ENCODE measurements around the gene SEMA4D.

The SEMA4D gene

DNA sequence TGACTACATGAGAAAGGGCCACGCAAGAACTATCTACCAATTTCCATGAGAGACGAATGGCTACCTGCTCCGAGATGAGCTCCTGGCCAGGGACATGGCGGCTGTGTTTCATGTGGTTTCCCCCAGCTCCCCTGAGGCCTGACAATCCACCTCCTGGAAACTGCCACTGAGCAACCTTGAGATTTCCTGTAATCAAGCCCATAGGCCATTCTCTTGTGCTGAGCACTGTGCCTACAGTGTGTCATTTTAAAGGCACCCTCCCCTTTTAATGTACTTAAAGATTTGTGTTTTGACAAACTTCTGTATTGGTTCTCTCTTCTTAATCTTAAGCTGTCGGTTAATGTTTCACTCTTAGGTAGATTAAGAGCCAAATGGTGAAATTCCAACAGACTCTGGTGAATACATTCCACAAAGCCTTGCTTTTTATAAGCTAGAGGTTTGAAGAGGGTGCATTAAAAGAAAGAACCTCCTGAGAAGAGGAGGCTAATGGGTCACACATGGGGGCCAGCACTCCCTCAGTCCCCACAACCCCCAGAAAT is 107.3 kb downstream of the SEMA4D start:
- no peak for DNase-seq

DNA sequence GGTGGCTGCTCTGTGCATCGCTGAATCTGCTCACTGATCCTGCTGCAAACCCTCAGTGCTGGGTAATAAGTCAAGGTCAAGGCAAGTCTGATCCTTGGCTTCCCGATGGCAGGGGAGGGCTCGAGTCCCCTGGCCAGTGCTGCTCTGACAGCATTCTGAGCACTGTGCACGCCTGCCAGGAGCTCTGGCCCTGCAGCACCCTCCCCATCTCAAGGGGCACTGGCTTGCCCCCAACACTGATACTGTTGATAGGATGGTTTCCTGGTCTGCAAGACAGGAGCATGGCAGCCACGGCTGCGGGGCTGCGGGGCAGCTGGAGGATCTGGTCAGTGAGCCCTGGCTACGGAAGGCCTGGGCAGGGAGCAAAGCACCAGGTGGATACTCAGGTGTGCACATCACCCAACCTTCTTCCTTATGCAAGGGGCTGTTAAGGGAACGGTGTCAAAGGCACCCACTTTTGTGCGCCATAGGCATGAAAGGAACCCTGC is 107.8 kb downstream of the SEMA4D start:
- no peak for DNase-seq

DNA sequence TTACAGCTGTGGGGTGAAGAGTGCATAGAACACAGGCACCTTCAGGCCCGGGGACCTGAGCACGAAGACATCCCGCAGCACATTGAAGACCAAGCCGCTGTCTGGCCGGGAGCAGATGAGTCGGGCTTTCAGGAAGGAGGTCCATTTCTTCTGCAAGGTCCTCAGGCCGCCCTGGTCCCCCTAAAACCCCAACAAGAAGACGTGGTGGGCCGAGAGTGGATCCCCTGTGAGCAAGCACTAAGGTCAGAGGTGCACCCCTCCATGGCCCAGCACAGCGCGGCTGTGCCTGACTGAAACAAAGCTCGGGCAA is 109.1 kb downstream of the SEMA4D start:
- DNase-seq: no peak

DNA sequence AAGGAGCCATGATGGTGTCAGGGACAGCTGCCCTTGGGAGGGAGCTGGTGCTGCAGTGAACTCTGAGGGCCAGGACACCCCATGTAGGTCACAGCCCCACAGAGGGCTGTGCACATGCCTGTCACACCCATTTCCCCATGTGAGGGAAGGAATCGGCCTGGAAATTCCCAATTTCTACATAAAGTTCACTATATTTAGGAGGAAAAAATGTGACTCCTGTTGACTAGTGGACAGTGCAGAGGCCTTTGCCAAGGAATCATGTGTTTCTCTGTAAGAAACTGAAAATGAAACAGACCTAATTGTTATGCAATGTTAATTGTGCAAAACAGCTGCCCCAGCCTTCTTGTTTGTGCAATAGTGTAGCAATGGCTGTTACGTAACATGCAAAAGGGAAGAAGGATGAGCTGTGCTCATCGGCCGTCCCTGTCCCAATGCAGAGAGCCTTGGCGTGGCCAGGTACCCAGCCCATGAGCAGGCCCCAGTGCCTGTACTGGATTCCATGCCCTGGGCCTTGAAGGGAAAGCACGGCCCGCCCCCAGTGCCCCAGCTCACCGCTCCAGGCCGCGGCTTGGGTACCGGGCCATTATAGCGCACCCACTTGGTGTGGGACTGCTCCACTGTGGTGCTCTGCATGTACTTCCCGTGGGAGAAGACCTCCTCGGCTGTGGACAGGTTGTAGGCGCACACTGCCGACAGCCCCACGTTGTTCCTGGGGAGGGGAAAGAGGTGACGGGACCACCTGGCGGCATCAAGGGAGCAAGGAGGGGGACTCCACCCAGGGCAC is 109.6 kb downstream of the SEMA4D start:
- peak in 3 of 56 donors; percentile 16 to 41 (median 31) for DNase-seq

DNA sequence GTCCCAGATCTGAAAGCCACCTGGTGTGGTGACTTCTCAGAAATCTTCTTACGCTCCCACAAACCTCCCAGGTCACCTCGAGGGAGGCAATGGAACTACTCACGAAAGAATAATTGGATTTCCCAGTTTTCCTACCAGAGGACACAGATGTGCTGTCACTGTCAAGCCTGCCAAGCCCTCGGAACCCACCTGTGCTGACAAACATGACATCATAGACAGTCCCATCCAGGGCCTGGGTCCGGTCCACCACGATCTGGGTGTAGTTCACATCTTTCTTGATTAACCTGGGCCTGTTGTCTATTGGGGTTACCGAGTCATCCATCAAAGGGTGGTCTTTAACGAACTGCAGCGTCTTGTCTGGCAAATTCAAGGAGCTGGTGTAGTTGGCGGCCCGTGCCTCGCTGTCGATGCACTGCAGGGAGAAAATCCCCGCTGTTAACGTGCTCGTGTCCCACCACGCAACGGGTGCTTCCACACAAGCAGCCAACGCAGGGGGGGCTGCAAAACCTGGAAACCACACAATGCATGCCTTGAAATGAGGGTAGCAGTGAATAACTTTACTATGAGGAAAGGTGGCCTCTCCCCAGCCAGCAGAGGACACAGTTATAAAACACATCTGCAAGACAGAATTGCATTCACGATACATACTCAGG is 110.6 kb downstream of the SEMA4D start:
- DNase-seq: no peak

DNA sequence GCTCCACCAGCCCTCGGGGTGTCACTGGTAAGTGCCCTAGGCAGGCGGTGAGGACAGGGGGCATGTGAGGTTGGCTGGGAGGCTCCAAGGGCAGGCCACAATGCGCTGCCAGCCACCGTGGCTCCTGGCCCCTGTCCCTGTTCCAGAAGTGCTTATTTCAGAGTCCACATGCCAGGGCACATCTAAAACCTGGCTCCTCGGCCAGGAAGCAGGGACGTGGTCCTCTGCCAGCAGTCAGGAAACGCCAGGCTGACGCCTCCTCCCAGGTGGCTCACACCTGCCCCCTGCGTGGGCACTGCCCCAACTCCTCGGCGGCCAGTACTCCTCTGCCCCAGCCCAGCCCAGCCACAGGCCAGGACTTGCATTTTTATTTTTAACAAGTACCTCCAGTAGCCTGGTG is 111.1 kb downstream of the SEMA4D start:
- DNase-seq: no peak

DNA sequence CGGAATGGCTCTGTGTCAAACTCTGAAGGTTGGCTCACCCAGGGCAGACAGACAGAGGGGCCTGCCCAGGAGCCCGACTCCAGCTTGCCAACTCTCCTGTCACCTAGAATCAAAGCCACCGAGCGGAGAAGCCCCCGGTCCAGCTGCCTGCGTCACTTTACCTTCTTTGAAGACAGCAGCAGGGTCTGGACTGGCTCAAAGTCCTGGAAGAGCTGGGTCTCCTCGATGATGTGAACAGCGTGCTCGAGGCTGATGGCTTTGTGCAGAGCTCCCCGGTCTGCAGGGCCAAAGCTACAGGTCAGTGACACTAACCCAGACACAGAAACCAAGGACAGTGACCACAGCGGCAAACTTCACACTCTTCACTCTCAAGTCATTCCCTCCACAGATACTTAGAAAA is 111.7 kb downstream of the SEMA4D start:
- DNase-seq: no peak

DNA sequence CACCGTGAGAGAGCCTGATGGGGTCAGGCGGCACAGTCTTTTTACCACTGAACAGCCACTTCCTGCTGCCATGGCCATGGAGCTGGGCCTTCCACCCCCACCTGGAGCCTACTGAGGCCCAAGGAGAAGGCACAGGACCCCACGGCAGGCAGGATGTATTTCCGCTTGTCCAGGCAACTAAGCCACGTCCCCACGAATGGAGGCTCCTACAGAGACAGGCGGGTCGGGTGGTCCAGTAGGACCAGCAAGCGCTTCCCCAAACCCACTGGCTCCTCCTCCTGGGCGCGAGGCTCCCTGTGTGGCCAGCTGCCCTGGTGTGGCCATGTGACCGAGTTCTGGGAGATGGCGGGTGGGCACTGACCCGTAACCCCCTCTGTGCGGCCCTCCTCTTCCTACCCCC is 113.1 kb downstream of the SEMA4D start:
- no peak for DNase-seq

DNA sequence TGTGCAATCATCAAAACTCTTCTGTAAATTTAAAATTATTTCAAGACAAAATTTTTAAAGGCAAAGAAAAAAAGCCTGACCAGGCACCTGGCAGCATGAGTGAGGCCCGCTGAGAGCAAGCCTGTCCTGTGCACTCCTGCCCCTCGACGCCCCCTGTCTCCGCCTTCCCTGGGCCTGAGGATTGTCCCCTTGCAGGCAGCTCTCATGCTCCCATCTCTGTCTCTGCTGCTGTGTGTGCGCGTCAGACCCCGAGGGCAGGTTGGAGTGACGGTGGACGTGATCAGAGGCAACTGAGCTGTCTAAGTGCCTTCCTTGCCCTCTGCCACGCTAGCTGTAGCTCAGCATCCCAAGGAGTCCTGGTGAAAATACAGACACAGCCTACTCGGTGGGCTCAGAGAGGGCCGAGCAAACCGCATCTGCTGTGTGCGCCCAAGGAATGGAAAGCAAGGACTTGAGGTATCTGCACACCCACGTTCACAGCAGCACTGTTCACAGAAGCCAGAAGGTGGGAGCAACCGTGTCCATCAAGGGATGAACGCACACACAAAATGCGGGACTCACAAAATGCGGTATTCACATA is 114.1 kb downstream of the SEMA4D start:
- no peak for DNase-seq

DNA sequence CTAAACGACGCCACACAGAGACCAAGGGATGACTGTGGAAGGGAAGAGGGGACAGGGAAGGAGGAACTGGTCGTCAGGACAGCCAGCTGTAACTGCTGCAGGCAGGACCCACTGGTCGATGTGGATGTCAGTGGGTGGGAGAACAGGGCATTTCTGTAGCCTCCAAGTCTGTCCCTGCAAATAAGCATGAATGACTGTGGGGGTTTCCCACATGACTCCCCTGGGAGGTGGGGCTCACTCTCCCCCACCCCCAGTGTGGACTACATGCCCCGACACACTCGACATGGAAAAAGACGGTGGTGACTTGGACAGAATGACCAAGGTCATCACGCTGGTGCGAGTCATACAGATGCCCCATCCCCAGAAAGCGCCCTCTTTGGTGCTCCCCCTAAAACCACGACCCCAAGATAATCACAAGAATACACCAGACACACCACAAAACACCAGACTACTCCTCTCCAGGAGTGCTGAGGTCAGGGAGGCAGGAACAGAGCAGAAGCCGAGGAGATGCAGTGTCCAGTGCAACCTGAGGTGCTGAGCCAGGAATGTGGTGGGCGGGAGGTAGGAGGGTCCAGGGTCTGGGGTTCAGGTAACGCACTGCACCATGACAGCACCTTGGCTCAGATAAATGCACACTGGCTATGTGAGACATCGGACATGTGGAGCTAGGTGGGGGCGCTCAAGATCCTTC is 114.7 kb downstream of the SEMA4D start:
- no peak for DNase-seq

DNA sequence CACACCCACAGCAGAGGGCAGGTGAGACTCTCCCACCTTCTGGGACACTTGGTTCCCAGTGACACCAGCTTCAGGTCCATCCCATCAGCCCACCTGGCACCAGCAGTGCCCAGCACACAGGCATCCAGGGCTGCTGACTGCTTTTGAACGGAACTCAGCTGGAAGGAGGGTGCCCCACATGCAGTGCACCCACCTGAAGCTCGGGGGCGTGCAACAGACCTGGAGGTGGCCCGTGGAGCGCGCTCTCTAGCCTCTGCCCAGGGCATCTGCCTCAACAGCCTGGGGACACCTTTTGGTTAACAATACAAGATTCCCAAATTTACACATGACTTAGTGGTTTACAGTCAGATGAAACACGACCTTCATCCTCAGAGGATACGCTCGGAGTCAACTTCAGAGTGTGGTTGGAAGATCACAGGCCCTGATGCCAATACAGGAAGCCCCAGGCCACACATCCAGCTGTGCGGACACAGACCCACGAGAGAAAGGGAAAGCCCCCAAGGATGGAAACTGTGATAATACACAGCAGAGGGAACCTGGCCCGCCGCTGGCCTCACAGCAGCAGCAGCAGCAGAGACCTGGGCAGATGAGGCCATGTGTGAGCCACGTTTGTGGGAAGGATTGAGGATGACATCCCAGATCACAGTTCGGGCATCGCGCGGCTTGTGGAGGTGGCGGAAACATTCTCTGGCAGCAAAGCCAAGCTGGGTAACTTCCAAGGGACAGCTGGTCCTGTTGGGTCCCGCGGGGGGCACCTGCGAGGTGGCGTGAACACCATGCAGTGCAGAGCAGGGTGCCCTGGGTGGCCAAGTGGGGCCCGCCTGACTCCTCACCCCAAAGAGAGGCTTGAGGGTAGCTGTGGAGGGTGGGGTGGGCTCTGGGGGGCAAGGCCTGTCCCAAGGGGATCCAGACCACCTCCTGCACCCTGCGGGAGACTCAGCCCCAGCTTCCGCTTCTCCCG is 115.6 kb downstream of the SEMA4D start:
- DNase-seq: no peak

DNA sequence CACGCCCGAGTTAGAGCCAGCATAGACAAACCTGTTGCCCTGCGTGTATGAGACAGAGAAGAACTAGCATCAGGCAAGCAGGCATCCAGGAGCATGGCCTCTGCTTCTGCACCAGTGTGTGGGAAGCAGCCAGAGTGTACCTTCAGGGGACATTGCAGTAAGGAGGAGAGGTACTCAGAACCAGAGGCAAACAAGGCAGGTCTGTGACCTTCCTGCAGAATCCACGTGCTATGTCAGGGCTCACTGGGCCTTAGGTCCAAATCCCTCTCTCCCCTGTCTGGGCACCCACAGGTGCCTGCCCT is 116.7 kb downstream of the SEMA4D start:
- DNase-seq: no peak

DNA sequence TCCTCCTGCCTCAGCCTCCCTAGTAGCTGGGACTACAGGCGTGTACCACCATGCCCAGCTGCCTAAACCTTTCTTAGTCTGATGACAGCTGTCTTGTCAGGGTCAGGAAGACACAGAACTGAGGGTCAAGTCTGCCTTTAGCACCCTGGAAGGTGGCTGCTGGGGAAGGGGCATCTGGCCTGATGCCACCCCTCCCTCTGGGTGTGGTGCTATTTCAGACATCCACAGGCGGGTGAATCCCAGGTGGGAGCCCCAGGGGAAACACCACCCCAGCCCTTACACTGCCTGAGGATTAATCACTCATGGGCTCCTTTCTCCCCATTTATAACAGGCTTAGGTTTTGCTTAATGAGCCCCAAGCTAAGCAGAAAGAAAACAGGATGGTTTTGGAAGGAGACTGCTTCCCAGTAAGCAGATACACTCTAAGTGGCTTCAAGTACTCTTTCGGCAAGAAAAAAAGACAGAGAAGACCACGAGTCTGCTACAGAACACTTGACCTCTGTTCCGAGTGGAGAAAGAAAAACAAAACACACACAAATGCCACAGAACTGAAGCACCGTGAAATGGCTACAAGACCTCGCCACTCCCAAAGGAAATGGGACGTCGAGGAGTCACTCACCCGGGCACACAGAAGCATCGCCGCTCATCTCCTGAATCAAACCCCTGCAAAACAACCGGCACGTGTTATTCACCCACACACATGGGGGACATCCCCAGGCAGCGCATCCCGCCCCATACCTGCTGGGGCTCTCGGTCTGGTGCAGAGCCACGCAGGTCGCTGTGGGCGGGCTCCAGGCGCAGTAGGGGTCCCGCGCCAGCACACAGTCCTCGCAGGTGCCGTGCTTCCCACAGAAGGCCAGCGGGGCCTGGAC is 117.2 kb downstream of the SEMA4D start:
- no peak for DNase-seq

DNA sequence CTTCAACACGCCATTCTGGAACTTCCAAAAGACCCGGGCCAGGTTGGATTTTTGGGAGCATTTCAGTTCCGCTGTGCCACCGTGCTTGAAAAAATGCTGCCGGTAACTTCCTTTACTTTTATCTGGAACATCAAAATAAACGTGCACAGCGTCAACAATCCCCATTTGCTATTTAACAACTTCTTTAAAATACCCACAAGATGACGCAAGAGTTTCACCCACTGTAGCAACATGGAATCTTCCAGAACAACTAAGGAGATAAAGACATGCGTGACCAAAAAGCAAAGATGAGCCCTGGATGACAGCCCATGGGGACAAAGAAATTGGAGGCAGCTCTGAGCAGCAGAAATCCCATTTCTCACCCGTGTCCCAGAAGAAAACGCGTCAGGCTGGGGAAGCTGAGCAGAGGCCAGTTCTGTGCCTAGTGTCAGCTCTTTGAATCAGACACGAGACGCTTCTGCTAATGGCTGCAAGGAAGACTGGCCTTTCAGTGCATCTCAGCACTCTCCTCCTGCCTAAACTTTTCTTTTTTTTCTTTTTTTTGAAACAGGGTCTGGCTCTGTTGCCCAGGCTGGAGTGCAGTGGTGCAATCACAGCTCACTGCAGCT is 118.3 kb downstream of the SEMA4D start:
- DNase-seq: no peak

DNA sequence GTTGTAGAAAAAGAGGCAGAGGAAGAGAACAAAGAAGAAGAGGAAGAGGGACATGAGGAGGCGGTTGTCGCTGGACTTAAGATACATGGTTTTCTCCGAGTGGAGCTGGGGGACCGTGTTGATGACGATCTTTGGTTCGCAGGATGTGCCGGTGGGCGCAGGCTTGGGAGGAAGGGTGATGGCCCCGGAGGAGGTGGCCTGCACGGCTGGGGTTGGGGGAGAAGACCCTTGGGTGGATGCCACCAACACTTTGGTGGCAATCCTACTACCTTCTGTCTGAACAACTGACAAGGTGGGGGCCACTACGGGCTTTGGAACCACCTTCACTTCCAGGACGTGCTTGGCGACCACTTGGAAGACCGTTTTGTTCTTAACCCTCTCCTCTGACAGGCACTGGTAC is 118.9 kb downstream of the SEMA4D start:
- no peak for DNase-seq

DNA sequence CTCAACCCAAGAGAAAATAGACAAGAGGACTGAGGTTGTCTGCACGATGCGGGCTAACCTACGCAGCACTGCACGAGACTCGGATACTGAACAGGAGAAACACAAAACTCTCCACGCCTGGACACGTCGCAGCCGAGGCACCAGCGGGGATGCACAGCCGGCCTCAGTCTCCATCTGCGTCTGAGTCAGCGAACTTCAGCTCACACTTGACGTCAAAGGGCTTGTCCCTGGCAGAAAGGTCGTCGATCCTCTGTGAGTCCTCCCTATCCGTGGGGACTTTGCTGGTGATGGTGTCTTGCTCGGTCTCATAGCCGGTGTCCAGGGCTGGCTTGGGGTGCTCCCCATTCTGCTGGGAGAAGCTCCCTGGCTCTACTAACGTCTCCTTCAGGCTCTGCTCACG is 119.4 kb downstream of the SEMA4D start:
- no peak for DNase-seq

DNA sequence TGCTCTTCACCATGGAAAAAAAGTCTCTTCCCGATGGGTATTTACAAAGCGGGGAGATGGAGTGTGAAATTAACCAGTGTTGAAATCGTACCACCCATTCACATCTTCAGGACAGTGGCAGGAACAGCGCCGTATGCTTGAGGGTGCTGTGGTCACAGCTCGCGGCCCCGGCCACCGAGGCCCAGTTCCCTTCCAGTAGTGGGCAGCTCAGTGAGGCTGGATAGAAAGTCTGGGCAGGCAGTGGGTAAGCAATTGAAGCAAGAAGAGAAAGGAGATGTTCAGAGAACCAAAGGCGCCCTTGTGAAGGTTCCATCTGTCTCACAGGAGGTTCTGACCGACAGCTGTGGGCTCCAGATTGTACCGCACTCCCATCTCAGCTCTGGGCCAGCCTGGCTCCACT is 120.5 kb downstream of the SEMA4D start:
- DNase-seq: no peak

DNA sequence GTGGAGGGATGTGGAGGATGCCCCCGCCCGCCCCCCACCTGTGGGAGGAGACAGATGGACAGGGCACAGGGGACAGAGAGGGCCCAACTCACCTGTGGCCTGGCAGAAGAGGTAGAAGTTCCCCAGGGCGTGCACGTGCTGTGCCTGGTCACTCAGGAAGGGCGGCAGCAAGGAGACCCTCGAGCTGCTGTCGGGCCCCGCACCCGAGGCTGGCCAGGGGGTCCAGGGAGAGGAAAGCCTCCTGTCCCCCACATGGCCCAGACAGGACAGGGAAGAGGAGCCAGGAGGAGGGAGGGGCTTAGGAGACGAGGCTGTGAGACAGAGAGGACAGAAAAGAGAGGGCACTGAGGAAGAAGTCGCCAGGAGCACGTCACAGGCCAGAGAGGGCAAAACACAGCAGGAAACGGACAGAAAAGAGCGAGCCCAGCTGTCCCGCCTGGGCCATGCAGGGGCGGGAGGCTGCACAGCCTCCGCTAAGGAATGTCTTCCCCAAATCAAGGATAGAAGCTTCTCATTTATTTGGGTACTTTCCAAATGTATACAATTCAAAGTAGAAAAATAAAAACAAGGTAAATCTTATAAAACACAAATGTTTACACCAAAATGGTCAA is 121.1 kb downstream of the SEMA4D start:
- no peak for DNase-seq

DNA sequence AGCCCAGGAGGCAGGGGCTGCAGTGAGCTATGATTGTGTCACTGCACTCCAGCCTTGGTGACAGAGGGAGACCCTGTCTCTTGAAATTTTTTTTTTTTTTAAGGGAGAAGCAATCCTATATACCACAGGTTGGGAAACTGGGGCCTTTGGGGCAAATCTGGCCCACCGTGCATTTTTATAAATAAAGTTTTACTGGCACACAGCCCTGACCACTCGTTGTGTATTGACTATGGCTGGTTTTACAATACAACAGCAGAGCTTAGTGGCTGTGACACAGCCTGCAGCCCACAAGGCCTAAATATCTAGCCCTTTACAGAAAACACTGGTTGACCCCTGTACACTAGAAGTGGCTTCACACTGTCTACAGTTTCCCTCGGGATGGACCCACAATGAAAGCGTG is 121.6 kb downstream of the SEMA4D start:
- no peak for DNase-seq

All from nucleus accumbens (tissue), 56 donors.